Ascending aorta (tissue), 2 donors: ENCODE measurements around the gene WRNIP1. TPM values are rescaled to one million over a fixed set of nuclear protein-coding genes. Genes with fewer than 3 reads are reported as not detected.

Source experiments
- DNase-seq, 2 donors: peaks; one replicate each; pipeline ENCODE4 v3.0.0-alpha.2; 2019; ENCODE audit warnings: low spot score in 2 of 2
- H3K27ac ChIP-seq, 2 donors: fragments of 200-600 bp; sonication (generic); one replicate each; pipeline ENCODE4 v1.5.1; 2016 to 2017; ENCODE audit warnings: mild to moderate bottlenecking in 1 of 2
- H3K27me3 ChIP-seq: fragments of 200-600 bp; sonication (generic); one replicate; pipeline ENCODE4 v1.5.1; 2017
- H3K36me3 ChIP-seq, 2 donors: fragments of 200-600 bp; sonication (generic); one replicate each; pipeline ENCODE4 v1.5.1; 2016
- H3K4me1 ChIP-seq, 2 donors: fragments of 200-600 bp; sonication (generic); one replicate each; pipeline ENCODE4 v1.5.1; 2016 to 2017; ENCODE audit warnings: mild to moderate bottlenecking in 1 of 2
- H3K4me3 ChIP-seq, 2 donors: fragments of 200-600 bp; sonication (generic); one replicate each; pipeline ENCODE4 v1.5.1; 2016 to 2017; ENCODE audit warnings: mild to moderate bottlenecking in 1 of 2
- H3K9me3 ChIP-seq, 2 donors: fragments of 200-600 bp; sonication (generic); one replicate each; pipeline ENCODE4 v1.5.1; 2016
- intact Hi-C: fragments of 100-400 bp; cut with DNase I; formaldehyde crosslinking; loops from one replicate; pipeline ENCODE4 v1.15.1; 2023
- total RNA-seq: library from RNA; depleted of rRNA; stranded (reverse); fragments of >200 nt; gene quantifications from one replicate; pipeline ENCODE4 v1.1.0, GENCODE V29; 2016
- TF ChIP-seq, protein P1 (sequence below), 3 experiments: fragments of 200-600 bp in 2 of 3; fragments of 450-650 bp in 1 of 3; sonication (generic) in 2 of 3; IDR thresholded peaks; one replicate each; pipeline ENCODE4 v1.5.1; 2016 to 2019; ENCODE audit warnings: antibody characterized with exemption in 3 of 3, mild to moderate bottlenecking in 1 of 3, moderate library complexity in 1 of 3

The WRNIP1 gene
- total RNA-seq, 1 donor from 2014 or later, result 100 TPM

DNA sequence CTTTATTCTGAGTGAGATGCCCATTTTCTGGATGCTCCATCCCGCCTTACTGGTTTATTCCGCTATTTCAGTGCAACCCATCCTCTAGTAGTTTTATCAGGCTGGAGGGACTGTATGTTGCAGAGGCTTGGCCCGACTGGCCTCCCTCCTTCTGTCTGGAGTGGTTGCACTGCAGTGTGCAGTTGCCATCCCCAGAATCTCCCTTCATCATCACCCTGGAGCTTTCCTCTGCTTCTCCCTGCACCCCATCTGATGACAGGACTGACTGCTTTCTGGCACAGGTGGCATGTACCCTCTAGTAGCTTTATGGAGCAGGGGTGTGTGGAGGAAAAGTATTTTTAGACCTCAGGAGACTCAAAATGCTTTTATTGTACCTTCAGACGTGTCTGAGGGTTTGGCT, 21.1 kb downstream of the WRNIP1 start:
- peaks cover 4 to 17% of the 10 kb centered on the region in 2 donors for H3K4me1 ChIP-seq
- no peak for DNase-seq
- no peak overlapping the region for H3K4me3 ChIP-seq
- no peaks in the 10 kb centered on the region for H3K9me3 ChIP-seq
- peaks cover 6 to 29% of the 10 kb centered on the region in 2 donors for H3K36me3 ChIP-seq
- TF ChIP-seq, protein P1, sequence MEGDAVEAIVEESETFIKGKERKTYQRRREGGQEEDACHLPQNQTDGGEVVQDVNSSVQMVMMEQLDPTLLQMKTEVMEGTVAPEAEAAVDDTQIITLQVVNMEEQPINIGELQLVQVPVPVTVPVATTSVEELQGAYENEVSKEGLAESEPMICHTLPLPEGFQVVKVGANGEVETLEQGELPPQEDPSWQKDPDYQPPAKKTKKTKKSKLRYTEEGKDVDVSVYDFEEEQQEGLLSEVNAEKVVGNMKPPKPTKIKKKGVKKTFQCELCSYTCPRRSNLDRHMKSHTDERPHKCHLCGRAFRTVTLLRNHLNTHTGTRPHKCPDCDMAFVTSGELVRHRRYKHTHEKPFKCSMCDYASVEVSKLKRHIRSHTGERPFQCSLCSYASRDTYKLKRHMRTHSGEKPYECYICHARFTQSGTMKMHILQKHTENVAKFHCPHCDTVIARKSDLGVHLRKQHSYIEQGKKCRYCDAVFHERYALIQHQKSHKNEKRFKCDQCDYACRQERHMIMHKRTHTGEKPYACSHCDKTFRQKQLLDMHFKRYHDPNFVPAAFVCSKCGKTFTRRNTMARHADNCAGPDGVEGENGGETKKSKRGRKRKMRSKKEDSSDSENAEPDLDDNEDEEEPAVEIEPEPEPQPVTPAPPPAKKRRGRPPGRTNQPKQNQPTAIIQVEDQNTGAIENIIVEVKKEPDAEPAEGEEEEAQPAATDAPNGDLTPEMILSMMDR (IDR thresholded peaks at IDR 0.05), result no peak
- no peaks in the 10 kb centered on the region for H3K27me3 ChIP-seq
- no peak overlapping the region for H3K27ac ChIP-seq
- intact Hi-C loops, result no loop called here

DNA sequence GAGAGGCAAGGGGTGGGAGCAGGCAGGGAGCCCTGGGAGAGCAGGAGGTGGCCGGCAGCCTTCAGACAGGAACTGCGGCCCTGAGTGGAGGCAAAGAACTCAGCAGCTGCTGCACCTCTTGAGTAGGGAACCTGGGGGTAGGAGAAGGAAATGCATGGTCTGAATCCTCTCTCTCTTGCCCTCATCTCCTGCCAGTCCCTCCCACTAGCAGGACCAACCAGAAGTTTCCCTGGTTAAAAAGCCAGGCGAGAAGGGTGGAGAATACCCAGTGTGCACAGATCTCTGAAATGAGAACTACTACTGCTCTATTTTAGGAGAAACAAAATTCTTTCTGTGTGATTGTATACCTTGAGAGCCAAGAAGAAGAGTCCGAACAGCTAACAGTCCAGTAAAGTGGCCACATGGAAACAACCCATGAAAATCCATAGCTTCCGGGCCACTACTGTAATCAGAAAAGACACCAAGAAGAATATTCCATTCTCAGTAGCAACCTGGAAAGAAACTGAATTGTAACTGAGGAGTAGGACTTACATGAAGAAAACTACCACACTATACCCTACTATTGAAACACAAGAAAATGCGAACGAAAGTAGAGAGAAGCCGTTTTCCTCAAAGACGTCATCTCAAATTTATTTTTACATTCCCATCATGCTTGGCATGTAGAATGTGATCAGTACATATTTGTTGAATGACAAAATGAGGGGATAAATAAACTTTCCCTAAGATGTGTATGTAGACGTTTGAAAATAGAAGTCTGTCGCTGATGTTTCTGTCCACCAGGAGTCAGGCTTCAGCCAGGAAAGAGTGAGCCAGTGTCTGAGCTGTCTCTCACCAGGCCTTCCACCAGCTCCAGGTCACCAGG, 25.6 kb downstream of the WRNIP1 start:
- H3K4me1 ChIP-seq, result peaks cover 9 to 34% of the 10 kb centered on the region in 2 donors
- peaks cover 4 to 11% of the 10 kb centered on the region in 2 donors for H3K36me3 ChIP-seq
- peak; percentile 36 to 92 for DNase-seq
- H3K27me3 ChIP-seq, result no peaks in the 10 kb centered on the region
- TF ChIP-seq, protein P1 (IDR thresholded peaks at IDR 0.05), result peak; percentile 74 to 90 (median 77)
- no peaks in the 10 kb centered on the region for H3K9me3 ChIP-seq
- peak overlapping the region in 1 of 2 donors; percentile 49 for H3K4me3 ChIP-seq
- intact Hi-C loops, result loop anchor here (1.0 to 2.0 kb wide), 6 partner anchors 26 to 198 kb away; partner anchors contain the start of genes SERPINB1 and WRNIP1
- peak overlapping the region; percentile 89 to 95 for H3K27ac ChIP-seq

DNA sequence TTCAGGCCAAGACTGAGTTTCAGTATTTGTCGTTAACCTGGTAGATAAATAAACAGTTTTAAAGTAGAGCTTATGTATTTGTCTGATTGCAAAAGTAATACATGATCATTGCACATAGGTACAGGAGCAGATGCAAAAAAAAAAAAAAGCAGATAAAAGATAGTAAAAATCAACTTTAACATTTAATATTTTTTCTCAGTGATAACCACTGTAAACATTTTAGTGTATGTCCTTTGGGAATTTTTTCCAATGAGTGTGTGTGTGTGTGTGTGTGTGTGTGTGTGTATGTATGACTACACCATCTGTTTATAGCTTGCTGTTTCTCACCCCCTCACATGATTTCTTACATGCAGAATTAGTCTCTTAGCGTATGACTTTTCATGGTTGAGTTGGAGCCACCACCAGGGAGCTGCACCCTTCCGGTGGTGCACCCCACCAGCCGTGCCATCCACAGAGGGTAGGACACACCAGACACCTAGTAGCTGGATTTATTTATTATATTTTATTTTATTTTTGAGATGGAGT, 26.3 kb downstream of the WRNIP1 start:
- DNase-seq, result no peak
- no peak overlapping the region for H3K4me3 ChIP-seq
- peaks cover 9 to 34% of the 10 kb centered on the region in 2 donors for H3K4me1 ChIP-seq
- peaks cover 0 to 4% of the 10 kb centered on the region in 2 donors for H3K36me3 ChIP-seq
- H3K9me3 ChIP-seq, result no peaks in the 10 kb centered on the region
- H3K27me3 ChIP-seq, result no peaks in the 10 kb centered on the region
- intact Hi-C loops, result loop anchor here (1.0 to 2.0 kb wide), 5 partner anchors 27 to 197 kb away; partner anchors contain the start of gene SERPINB1
- peak overlapping the region; percentile 89 to 95 for H3K27ac ChIP-seq
- TF ChIP-seq, protein P1 (IDR thresholded peaks at IDR 0.05), result no peak

DNA sequence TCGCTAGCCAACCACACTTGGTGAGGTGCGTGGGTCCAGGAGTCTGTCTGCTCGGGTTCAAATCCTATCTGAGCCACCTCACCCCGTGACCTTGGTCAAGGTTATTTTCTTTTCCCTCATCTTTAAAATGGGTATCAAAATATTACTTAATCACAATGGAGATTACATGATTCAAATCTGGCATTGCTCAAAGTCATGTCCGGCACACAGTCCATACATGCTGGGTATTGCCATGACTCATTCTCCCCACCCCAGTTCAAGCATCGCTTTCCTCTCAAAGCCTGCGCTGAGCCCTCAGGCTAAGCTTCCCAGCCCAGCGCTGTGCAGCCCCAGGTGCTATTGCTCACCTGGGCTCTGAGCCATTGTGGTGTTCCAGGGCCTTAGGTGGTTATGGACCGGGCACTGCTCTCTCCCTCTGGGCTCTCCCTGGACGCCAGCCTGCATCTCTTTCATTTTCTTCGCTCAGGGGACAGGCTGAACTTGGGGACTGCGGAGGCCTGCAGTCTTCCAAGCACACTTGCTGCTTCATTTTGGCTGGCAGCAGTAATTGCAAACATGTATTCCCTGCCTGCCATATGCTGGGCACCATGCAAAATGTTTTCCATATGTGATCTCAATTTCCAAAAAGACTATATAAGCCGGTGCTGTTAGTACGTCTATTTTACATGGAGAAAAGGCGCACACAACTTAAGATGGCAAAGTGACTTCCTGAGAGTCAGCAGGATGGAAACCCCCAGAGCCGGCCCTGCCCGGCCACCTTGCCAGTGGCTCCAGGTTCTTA, 27.3 kb downstream of the WRNIP1 start:
- Histone ChIP-seq H3K36me3 (peaks cover 0 to 1% of the 10 kb centered on the region in 2 donors), H3K4me3 (no peak overlapping the region), H3K27me3 (no peaks in the 10 kb centered on the region), H3K9me3 (no peaks in the 10 kb centered on the region), H3K4me1 (peaks cover 9 to 38% of the 10 kb centered on the region in 2 donors), H3K27ac (peak overlapping the region; percentile 89 to 95)
- no peak for DNase-seq
- TF ChIP-seq, protein P1 (IDR thresholded peaks at IDR 0.05), result no peak
- intact Hi-C loops, result no loop called here

DNA sequence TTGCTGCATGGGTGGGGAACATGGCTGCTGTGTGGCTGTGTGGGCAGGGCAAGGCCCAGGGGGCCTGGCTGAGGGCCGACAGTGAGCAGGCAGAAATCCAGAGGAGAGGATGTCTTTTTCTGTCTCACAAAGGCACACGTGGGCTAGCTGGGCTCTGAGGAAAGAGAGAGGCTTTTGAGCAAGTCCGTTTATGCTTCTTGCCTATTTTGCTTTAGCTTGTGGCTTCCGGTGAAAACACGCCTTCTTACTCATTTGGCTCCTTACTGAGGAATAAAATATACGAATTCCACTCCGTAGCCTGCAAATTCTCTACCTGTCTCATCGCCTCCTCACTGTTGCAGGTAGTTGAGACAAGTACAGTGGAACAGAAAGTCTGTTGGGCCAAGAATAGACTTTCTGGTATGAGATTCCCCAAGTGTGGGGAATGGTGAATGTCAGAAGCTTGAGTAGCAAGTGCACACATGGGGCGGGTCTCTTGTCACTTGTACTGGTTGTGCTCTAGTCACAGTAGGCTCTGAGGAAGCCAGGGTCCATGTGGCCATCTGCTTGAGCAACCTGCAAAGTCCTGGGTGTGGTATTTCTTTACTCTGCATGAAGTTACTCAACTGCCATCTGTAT, 28.4 kb downstream of the WRNIP1 start:
- no peaks in the 10 kb centered on the region for H3K36me3 ChIP-seq
- intact Hi-C loops, result no loop called here
- H3K4me3 ChIP-seq, result no peak overlapping the region
- TF ChIP-seq, protein P1 (IDR thresholded peaks at IDR 0.05), result no peak
- H3K9me3 ChIP-seq, result no peaks in the 10 kb centered on the region
- no peaks in the 10 kb centered on the region for H3K27me3 ChIP-seq
- no peak for DNase-seq
- peaks cover 9 to 38% of the 10 kb centered on the region in 2 donors for H3K4me1 ChIP-seq
- H3K27ac ChIP-seq, result peak overlapping the region; percentile 89 to 95
